Endodermal cell (in vitro differentiated cells): ENCODE data around the gene QPCT. TPM values are rescaled to one million over a fixed set of nuclear protein-coding genes. Genes with fewer than 3 reads are reported as not detected.
"Not testable (repeated sequence)": the region's sequence is repeated elsewhere in the genome, so short reads cannot be mapped to it uniquely, and the experiment has no call there.

ENCODE experiments used
- DNase-seq: peaks from one replicate; pipeline ENCODE4 v3.0.0-alpha.2; 2017
- H3K27ac ChIP-seq: 2 replicates; pipeline ENCODE4 v1.5.1; 2013; ENCODE audit warnings: mild to moderate bottlenecking, low read depth, low read length, moderate library complexity
- H3K27me3 ChIP-seq: 2 replicates; pipeline ENCODE4 v1.6.1; 2013; ENCODE audit warnings: mild to moderate bottlenecking, low read length, moderate library complexity; ENCODE audit not compliant: insufficient read depth, control insufficient read depth, poor library complexity, severe bottlenecking
- H3K36me3 ChIP-seq: 2 replicates; pipeline ENCODE4 v1.7.0; 2013; ENCODE audit warnings: mild to moderate bottlenecking, low read length, moderate library complexity; ENCODE audit not compliant: control insufficient read depth, insufficient read depth
- H3K4me1 ChIP-seq: one replicate; pipeline ENCODE4 v1.7.0; 2013; ENCODE audit warnings: low read length; ENCODE audit not compliant: control insufficient read depth, insufficient read depth
- H3K4me3 ChIP-seq: 2 replicates; pipeline ENCODE4 v1.5.1; 2013; ENCODE audit warnings: mild to moderate bottlenecking, low read length, moderate library complexity
- H3K9ac ChIP-seq: 2 replicates; pipeline ENCODE4 v1.6.1; 2013; ENCODE audit warnings: mild to moderate bottlenecking, low read length, moderate library complexity; ENCODE audit not compliant: poor library complexity, severe bottlenecking; ENCODE audit errors: extremely low read depth
- H3K9me3 ChIP-seq: 2 replicates; pipeline ENCODE4 v1.6.1; 2013; ENCODE audit warnings: mild to moderate bottlenecking, low read length, moderate library complexity; ENCODE audit not compliant: control insufficient read depth
- H3K27ac Mint-ChIP-seq: 2 replicates; pipeline ENCODE4 v1.8.0; 2020; ENCODE audit warnings: mixed read lengths
- H3K27me3 Mint-ChIP-seq: 2 replicates; pipeline ENCODE4 v1.8.0; 2021; ENCODE audit warnings: mild to moderate bottlenecking, mixed read lengths; ENCODE audit not compliant: insufficient read depth
- H3K36me3 Mint-ChIP-seq: 2 replicates; pipeline ENCODE4 v1.8.0; 2020; ENCODE audit warnings: low read depth, mixed read lengths
- H3K4me1 Mint-ChIP-seq: 2 replicates; pipeline ENCODE4 v1.8.0; 2020; ENCODE audit warnings: mixed read lengths
- H3K4me3 Mint-ChIP-seq: 2 replicates; pipeline ENCODE4 v1.8.0; 2020; ENCODE audit warnings: mild to moderate bottlenecking, moderate library complexity, mixed read lengths
- H3K9me3 Mint-ChIP-seq: 2 replicates; pipeline ENCODE4 v1.8.0; 2020; ENCODE audit warnings: mild to moderate bottlenecking, mixed read lengths
- CTCF ChIP-seq: fragments of 200-600 bp; sonication (generic); conservative IDR thresholded peaks from 2 replicates; pipeline ENCODE4 v1.5.0; 2021; ENCODE audit warnings: antibody characterized with exemption, mild to moderate bottlenecking
- WGBS, 2 experiments: methylation state at CpG; one replicate each; pipeline versions ENCODE4 v1.1.5 to v1.1.7; 2013; ENCODE audit warnings: missing lambda C conversion rate in 2 of 2, mixed read lengths in 1 of 2; ENCODE audit not compliant: insufficient coverage in 1 of 2, insufficient read length in 1 of 2; 5-methylcytosine and 5-hydroxymethylcytosine counted together
- long read RNA-seq, 4 experiments: library from polyadenylated mRNA in 2 of 4; library from RNA in 1 of 4; library from capped mRNA in 1 of 4; stranded (forward) in 3 of 4; unstranded in 1 of 4; transcript quantifications; one replicate each; pipeline ENCODE4 v2.0.0, GENCODE V29; 2020 to 2021; ENCODE audit warnings: inconsistent platforms in 1 of 4
- polyA plus RNA-seq, 2 experiments: library from polyadenylated mRNA; stranded (reverse); fragments of 50-300 nt; gene quantifications; one replicate each; pipeline ENCODE4 v1.2.3, GENCODE V29; 2013
- total RNA-seq, 2 donors: library from RNA; stranded (reverse); fragmentation: NEBNext Ultra II Directional in 1 of 2; extraction: Animal tissue kit (Norgen Biotek cat#: 25700) in 1 of 2; gene quantifications; 2 replicates in 1 of 2; 3 replicates in 1 of 2; pipeline ENCODE4 v1.2.1, GENCODE V29; 2021

The QPCT gene
- 10 to 100 TPM; 15.9 to 17.7 TPM for total RNA-seq
- 12.5 TPM for polyA plus RNA-seq (2013, experiment 1 of 2)
- polyA plus RNA-seq (2013, experiment 2 of 2), result 11.6 TPM
- long read RNA-seq, experiment 1, transcript QPCT-201 (7 exons, 1,739 nt), result major isoform, 9 of 14 reads
- long read RNA-seq, experiment 1, partial matches to known transcripts, result 4 of 14 reads
- long read RNA-seq, experiment 1, other reads (novel, unspliced or antisense), result 0 of 14 reads
- long read RNA-seq, experiment 2, transcript QPCT-201 (7 exons, 1,739 nt), result major isoform, 71 of 74 reads
- long read RNA-seq, experiment 2, partial matches to known transcripts, result 0 of 74 reads
- long read RNA-seq, experiment 2, other reads (novel, unspliced or antisense), result 1 of 74 reads
- long read RNA-seq, experiment 3, transcript QPCT-201 (7 exons, 1,739 nt), result major isoform, 105 of 111 reads
- long read RNA-seq, experiment 3, partial matches to known transcripts, result 1 of 111 reads
- long read RNA-seq, experiment 3, other reads (novel, unspliced or antisense), result 5 of 111 reads
- long read RNA-seq, experiment 4, transcript QPCT-201 (7 exons, 1,739 nt), result major isoform, 63 of 77 reads
- long read RNA-seq, experiment 4, partial matches to known transcripts, result 11 of 77 reads
- long read RNA-seq, experiment 4, other reads (novel, unspliced or antisense), result 1 of 77 reads

- H3K27ac ChIP-seq, result no peak within 1 kb of the TSS
- no peaks in the 10 kb centered on the region for H3K36me3 ChIP-seq
- no peaks in the 10 kb centered on the region for H3K36me3 Mint-ChIP-seq
- no peaks in the 10 kb centered on the region for H3K27me3 Mint-ChIP-seq
- H3K4me1 ChIP-seq, result peaks cover 18% of the 10 kb centered on the region
- peak within 1 kb of the TSS; percentile 63 for H3K4me3 Mint-ChIP-seq
- 12 to 20% methylated on average over 15 to 73 of the region's 73 CpGs for WGBS, 2 experiments
- peak; percentile 51 for DNase-seq
- no peaks in the 10 kb centered on the region for H3K9me3 Mint-ChIP-seq
- no peak for TF ChIP-seq CTCF
- no peaks in the 10 kb centered on the region for H3K9me3 ChIP-seq
- peak within 1 kb of the TSS; percentile 75 for H3K4me3 ChIP-seq
- no peak within 1 kb of the TSS for H3K9ac ChIP-seq
- H3K27ac Mint-ChIP-seq, result peak within 1 kb of the TSS; percentile 92
- H3K27me3 ChIP-seq, result no peaks in the 10 kb centered on the region
- H3K4me1 Mint-ChIP-seq, result peaks cover 42% of the 10 kb centered on the region
Observed at GRCh38 chr2:37344453-37345361, at the start of gene QPCT. QPCT (plus strand) TSS chr2:37344630; CDS start chr2:37344732, 102 bp downstream.

GRCh38 chr2:37294858-37295257 lies 49.6 kb upstream of the QPCT start:
- H3K9ac ChIP-seq, H3K27ac ChIP-seq, H3K4me3 Mint-ChIP-seq, H3K27ac Mint-ChIP-seq, H3K9me3 Mint-ChIP-seq, H3K4me1 ChIP-seq, H3K9me3 ChIP-seq, H3K27me3 ChIP-seq, H3K4me3 ChIP-seq, H3K27me3 Mint-ChIP-seq, DNase-seq: not testable (repeated sequence)
- WGBS, 2 experiments, result 98% methylated on average over 2 of the region's 2 CpGs; no CpG with 5 or more reads in 1 of the 2 experiments
- Mint-ChIP-seq H3K4me1 (peaks cover 14% of the 10 kb centered on the region), H3K36me3 (peaks cover 43% of the 10 kb centered on the region)
- H3K36me3 ChIP-seq, result peaks cover 74% of the 10 kb centered on the region

GRCh38 chr2:37295469-37296073 lies 48.9 kb upstream of the QPCT start:
- 95% methylated on average over 1 of the region's 1 CpG; no CpG with 5 or more reads in 1 of the 2 experiments for WGBS, 2 experiments
- H3K9ac ChIP-seq, result no peak overlapping the region
- H3K27me3 Mint-ChIP-seq, result no peaks in the 10 kb centered on the region
- peaks cover 73% of the 10 kb centered on the region for H3K36me3 ChIP-seq
- no peaks in the 10 kb centered on the region for H3K9me3 Mint-ChIP-seq
- no peak overlapping the region for H3K27ac Mint-ChIP-seq
- H3K4me1 Mint-ChIP-seq, result peaks cover 14% of the 10 kb centered on the region
- H3K4me3 ChIP-seq, result no peak overlapping the region
- no peaks in the 10 kb centered on the region for H3K27me3 ChIP-seq
- H3K36me3 Mint-ChIP-seq, result peaks cover 40% of the 10 kb centered on the region
- no peak overlapping the region for H3K4me3 Mint-ChIP-seq
- no peak overlapping the region for H3K27ac ChIP-seq
- no peak for DNase-seq
- peaks cover 5% of the 10 kb centered on the region for H3K4me1 ChIP-seq
- H3K9me3 ChIP-seq, result no peaks in the 10 kb centered on the region
- no peak for TF ChIP-seq CTCF
